CD4-positive, alpha-beta T cell treated with Interleukin-21 for 1 hour (primary cell): ENCODE measurements around the gene PDLIM1.

ENCODE experiments used
- DNase-seq: peaks from one replicate; pipeline ENCODE4 v3.0.0-alpha.2; 2020

The PDLIM1 gene

GRCh38 chr10:95196046-95196445 is 94.8 kb downstream of the PDLIM1 start:
- no peak for DNase-seq

GRCh38 chr10:95193944-95194343 is 96.9 kb downstream of the PDLIM1 start, which contains the start of gene ACSM6:
ACSM6 (plus strand) TSS chr10:95194238; CDS start chr10:95194486, 248 bp downstream.
- no peak for DNase-seq

- DNase-seq: no peak
Measured at GRCh38 chr10:95188593-95188992, 102.2 kb downstream of the PDLIM1 start.

- no peak for DNase-seq
Measured at GRCh38 chr10:95187617-95188016, 103.2 kb downstream of the PDLIM1 start.
